ENCODE data around the gene SCP2.

SCP2 gene

GRCh38 chr1:53011175-53011574 is 84.1 kb downstream of the SCP2 start:
- H3K27ac ChIP-seq = no peak overlapping the region
- TF ChIP-seq CTCF (IDR thresholded peaks at IDR 0.05) = no peak
- no peak for TF ChIP-seq ZFX (IDR thresholded peaks at IDR 0.05; ENCODE audit: borderline replicate concordance)

- TF ChIP-seq CTCF (IDR thresholded peaks at IDR 0.05) = no peak
- TF ChIP-seq ZFX (IDR thresholded peaks at IDR 0.05; ENCODE audit: borderline replicate concordance) = no peak
- peak overlapping the region; percentile 69 for H3K27ac ChIP-seq
Measured at GRCh38 chr1:53014791-53015507, 87.9 kb downstream of the SCP2 start.

GRCh38 chr1:53015508-53015860 is 88.4 kb downstream of the SCP2 start:
- TF ChIP-seq CTCF (IDR thresholded peaks at IDR 0.05) (no peak), ZFX (IDR thresholded peaks at IDR 0.05; ENCODE audit: borderline replicate concordance) (no peak)
- peak overlapping the region; percentile 69 for H3K27ac ChIP-seq

- H3K27ac ChIP-seq = no peak overlapping the region
- TF ChIP-seq CTCF (IDR thresholded peaks at IDR 0.05) (no peak), ZFX (IDR thresholded peaks at IDR 0.05; ENCODE audit: borderline replicate concordance) (no peak)
Measured at GRCh38 chr1:53016705-53017104, 89.6 kb downstream of the SCP2 start.

GRCh38 chr1:53020588-53020987 is 93.5 kb downstream of the SCP2 start:
- no peak for TF ChIP-seq ZFX (IDR thresholded peaks at IDR 0.05; ENCODE audit: borderline replicate concordance)
- TF ChIP-seq CTCF (IDR thresholded peaks at IDR 0.05) = no peak

GRCh38 chr1:53022179-53022578 is 95.1 kb downstream of the SCP2 start:
- H3K27ac ChIP-seq = no peak overlapping the region
- TF ChIP-seq ZFX (IDR thresholded peaks at IDR 0.05; ENCODE audit: borderline replicate concordance) = no peak
- TF ChIP-seq CTCF (IDR thresholded peaks at IDR 0.05) = no peak

More at GRCh38 chr1:53020588-53020987, 93.5 kb downstream of the SCP2 start:
- H3K27ac ChIP-seq = no peak overlapping the region

GRCh38 chr1:53023546-53023945 is 96.5 kb downstream of the SCP2 start:
- TF ChIP-seq ZFX (IDR thresholded peaks at IDR 0.05; ENCODE audit: borderline replicate concordance) (no peak), CTCF (IDR thresholded peaks at IDR 0.05) (no peak)
- H3K27ac ChIP-seq = no peak overlapping the region

All from 22Rv1 (cell line).